Stimulated activated CD4-positive, alpha-beta T cell treated with anti-CD3 and anti-CD28 coated beads, Interleukin-2, amount 100 ng/mL, for 48 hours (primary cell): Measurements from ENCODE around the gene B4GALNT2.
A peak's percentile ranks its signal among the peaks of the same experiment; 100 is the strongest.
"Not testable (repeated sequence)": the region's sequence is repeated elsewhere in the genome, so short reads cannot be mapped to it uniquely, and the experiment has no call there.

Experiments
- DNase-seq, 2 donors: peaks; one replicate each; pipeline ENCODE4 v3.0.0-alpha.2; 2020

B4GALNT2 gene, protein sequence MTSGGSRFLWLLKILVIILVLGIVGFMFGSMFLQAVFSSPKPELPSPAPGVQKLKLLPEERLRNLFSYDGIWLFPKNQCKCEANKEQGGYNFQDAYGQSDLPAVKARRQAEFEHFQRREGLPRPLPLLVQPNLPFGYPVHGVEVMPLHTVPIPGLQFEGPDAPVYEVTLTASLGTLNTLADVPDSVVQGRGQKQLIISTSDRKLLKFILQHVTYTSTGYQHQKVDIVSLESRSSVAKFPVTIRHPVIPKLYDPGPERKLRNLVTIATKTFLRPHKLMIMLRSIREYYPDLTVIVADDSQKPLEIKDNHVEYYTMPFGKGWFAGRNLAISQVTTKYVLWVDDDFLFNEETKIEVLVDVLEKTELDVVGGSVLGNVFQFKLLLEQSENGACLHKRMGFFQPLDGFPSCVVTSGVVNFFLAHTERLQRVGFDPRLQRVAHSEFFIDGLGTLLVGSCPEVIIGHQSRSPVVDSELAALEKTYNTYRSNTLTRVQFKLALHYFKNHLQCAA

GRCh38 chr17:49132699-49133364 lies at the start of gene B4GALNT2:
B4GALNT2 (plus strand) TSS chr17:49132769; CDS start chr17:49132793, 24 bp downstream.
- peak in 1 of 2 donors; percentile 6 for DNase-seq

DNA sequence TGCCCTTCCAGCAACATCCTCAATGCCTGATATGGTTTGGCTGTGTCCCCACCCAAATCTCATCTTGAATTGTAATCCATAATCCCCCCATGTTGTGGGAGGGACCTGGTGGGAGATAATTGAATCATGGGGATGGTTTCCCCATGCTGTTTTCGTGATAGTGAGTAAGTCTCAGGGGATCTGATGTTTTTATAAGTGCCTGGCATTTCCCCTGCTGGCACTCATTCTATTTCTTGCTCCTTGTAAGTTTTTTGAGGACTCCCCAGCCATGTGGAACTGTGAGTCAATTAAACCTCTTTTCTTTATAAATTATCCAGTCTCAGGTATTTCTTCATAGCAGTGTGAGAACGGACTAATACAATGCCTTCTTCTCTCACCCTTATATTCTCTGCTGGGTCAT lies 47.5 kb upstream of the B4GALNT2 start:
- not testable (repeated sequence) for DNase-seq

DNA sequence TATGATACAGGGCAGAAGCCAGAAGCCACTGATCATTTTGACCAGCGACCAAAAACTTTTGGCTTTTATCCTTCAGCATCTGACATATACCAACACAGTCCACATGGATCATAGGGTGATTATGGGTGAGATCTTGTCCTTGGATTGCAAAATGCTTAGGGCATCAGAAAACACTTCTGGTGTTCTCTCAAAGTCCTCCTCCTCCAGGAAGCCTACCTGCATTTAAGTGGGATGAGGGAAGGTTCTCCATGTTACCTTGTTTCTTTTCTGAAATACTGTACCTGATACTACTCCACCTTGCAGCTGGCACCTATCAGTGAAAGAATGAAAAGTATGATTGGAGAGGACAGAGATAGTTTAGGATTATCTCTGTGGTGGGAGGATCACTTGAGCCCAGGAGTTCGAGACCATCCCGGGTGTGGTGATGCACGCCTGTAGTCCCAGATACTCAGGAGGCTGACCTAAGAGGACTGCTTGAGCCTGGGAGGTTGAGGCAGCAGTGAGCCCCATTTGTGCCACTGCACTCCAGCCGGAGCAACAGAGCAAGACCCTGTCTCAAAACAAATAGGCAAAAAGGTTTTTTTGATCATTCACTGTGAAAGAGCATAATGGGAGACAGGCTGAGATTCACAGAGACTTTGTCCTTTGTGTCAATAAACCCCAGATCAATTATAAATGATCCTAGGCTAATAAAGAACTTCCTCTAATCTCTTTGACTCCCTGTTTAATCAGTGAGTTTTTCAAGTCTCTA lies 46.8 kb upstream of the B4GALNT2 start:
- DNase-seq = no peak

DNA sequence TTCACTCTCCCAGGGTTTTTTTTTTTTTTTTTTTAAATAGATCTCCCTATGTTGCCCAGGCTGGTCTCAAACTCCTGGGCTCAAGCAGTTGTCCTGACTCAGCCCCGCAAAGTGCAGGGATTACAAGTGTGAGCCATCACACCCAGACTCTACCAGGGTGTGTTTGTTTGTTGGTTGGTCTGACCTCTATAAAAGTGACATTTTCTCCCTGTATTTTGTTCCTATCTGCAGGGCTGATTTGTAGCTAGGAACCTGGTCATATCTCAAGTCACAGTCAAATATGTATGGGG lies 46.3 kb upstream of the B4GALNT2 start:
- DNase-seq = no peak

DNA sequence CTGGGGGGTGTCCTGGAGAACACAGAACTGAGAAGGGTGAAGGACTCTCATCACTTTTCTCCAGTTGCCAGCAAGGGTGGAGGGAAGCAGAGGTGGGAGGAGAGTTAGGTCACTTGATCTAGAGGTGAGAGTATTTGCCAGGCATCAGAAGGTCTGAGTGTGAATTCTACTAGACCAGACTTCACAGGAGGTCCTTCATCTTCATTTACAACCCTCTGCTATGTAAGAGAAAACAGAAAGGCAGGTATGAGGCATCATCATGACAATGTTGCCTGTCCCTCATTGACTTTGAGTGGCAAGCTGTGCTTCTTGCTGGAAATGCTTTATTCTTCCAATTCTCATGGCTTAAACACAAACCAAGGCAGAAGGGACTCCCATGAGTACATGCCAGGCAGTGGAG lies 45.9 kb upstream of the B4GALNT2 start:
- no peak for DNase-seq

DNA sequence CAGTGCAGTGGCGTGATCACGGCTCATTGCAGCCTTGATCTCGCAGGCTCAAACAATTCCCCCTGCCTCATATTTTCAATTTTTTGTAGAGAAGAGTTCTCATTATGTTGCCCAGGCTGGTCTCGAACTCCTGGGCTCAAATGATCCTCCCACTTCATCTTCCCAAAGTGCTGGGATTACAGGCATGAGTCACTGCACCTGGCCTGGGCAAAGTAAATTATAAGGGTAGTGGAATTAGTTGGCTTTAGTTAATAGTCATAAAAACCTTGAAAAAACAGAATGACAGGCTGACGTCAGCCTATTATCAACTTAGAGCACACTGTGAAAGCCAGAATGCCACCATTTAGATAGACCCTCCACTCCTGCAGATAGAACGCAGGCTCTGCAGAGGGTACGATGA lies 43.5 kb upstream of the B4GALNT2 start:
- no peak for DNase-seq

- no peak for DNase-seq
Measured at GRCh38 chr17:49090878-49091594, 41.5 kb upstream of the B4GALNT2 start.

DNA sequence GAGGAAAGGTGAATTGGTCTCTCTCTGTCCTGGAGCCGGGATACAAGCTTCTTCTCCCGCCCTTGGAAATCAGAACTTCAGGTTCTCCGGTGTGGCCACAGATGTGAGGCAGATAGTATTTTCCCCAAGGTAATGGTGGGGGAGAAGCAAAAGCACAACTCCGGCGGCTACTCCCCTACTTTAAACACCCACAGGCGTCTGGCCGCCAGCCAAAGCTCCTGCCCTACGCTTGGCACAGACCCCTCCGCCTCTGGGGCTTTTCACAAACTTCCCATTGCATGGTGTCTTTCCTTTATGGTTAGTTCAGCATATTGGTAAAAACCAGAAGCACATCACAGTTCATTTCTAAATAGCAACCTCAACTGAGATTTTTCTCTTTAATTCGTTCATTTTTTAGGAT lies 39.4 kb upstream of the B4GALNT2 start:
- no peak for DNase-seq

DNA sequence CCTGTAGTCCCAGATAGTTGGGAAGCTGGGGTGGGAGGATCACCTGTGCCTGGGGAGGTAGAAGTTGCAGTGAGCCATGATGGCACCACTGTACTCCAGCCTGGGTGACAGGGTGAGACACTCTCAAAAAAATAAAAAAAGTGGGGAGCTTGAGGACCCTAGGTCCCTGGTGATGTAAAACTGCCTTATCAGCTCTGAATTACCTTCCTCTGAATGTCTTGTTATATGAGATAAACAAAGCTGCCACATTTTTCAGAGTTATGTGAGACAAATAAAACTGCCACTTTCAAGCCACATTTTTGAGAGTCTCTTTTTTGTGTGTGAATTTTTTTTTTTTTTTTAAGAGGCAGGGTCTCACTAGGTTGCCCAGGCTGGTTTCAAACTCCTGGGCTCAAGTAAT lies 32.0 kb upstream of the B4GALNT2 start:
- no peak for DNase-seq

DNA sequence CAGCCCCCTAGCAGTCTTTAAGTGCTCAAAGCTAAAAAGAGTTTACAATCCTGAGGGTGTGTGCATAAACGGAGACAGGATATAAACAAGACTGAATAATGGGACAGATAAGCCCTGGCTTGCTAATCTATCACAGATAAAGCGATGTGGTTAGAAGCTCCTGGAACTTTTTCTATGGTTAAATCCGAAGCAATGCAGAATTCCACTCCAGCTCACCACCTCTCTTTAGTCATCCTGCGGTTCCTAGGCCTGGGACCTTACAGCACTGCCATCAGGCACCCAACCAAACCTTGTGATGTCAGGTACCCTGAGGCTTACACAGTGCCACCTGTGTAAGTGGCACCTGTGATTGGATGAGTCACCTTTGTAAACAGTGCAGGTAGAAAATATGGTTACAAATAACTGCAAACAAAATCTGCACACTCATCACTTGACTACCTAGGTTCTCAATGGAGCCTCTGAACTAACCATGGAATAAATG lies 31.5 kb upstream of the B4GALNT2 start:
- DNase-seq = no peak

DNA sequence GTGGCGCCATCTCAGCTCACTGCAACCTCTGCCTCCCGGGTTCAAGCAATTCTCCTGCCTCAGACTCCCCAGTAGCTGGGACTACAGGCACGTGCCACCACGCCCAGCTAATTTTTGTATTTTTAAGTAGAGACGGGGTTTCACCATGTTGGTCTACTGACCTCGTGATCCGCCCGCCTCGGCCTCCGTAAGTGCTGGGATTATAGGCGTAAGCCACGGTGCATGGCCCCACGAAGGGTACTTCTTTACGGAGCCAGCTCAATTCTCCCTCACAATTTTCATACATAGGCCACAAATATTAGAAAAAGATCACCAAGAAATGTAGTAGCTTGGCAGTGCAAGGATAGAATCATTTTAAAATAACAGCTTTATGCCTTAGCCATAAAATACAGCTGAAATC lies 29.2 kb upstream of the B4GALNT2 start:
- not testable (repeated sequence) for DNase-seq

DNA sequence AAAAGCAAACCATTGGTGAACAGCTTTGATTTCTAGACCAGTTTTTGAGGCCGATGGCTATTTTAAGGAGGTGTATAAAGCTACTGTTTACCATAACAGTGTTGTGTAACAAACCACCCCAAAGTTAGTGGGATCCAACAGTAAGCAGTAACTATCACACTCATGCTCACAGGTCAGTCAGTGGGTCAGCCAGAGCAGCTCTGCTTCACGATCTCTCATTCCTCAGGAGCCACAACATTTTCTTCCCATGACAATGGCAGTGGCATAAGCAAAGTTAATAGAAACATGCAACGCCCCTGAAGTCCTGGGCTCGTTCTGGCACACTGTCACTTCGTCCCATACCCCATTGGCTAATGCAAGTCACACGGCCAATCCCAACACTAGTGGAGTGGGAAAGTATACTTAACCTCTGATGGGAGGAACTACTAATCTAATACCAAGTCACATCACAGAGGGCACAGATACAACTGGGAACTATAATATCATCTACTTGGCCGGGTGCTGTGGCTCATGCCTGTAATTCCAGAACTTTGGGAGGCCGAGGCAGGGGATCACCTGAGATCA lies 28.0 kb upstream of the B4GALNT2 start:
- no peak for DNase-seq

DNA sequence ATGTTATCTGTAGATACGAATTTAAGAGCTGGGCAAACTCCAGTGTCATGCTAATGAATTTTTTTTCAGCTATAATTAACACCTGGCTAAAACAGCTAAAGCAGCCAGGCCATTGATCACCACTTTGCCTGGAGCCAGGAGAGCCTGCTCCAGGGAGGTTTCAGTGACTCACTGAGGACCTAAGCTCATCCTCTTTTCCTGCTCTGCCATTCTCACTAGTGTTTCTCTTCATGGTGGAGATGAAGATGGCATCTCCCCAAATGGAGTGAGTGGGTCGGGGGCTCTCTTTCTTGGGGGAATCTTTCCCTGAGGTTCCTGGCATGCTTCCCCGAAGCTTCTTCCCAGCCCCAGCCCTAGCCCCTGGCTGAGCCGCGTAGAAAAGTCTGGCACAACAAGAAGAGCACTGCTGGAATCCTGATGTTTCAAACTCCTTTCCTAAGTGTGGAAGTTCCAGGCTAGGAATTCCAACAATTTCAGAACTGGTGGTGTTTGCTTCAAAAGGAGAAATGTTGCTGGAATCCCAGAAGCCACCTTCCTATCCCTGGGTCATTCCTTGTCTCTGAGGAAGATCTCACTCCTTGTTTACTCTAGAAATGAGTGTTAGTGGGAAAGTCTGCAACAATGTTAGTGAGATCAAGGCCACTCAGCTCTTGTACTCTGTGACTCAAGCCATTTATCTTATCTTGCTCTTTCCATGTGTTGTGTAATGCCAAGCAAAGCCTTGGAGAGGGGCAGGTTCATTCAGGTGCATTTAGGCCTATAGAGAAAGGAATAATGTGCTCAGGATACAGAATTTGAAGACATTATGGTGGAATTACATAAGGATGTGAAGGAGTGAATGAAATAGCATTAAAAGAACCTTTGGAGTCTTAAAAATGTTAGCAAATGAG lies 26.0 kb upstream of the B4GALNT2 start:
- no peak for DNase-seq

DNA sequence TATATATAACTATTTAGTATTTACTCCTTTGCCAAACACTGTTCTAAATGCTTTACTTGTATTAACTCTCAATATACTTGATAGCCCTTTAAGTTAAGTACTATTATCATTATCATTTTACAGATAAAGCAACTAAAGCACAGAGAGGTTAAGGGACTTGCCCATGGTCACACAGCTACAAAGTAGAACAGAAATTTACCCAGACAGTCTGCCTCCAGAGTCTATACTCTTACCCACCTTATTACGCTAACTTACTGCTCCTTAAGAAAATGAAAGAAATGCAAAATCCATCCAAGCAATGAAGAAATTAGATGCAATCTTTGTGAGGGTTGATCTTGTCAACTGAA lies 25.4 kb upstream of the B4GALNT2 start:
- no peak for DNase-seq

DNA sequence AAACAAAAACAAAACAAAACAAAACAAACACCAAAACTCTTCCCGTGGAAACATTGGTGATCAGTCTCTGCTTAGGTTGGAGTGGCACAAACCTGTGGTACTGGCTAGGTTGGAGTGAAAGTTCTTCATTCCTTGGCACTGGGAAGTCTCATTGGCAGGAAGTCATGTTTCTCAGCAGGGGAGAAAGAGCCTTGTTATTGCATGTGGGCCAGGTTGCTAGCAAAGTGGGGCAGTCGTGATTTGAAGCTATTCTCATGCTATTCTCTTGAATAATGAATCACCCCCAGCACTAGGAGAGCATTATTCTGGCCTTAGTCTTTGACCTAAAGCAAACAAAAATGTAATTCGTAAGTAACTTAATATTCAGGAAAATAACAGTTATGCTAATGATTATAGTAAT lies 24.3 kb upstream of the B4GALNT2 start:
- no peak for DNase-seq

DNA sequence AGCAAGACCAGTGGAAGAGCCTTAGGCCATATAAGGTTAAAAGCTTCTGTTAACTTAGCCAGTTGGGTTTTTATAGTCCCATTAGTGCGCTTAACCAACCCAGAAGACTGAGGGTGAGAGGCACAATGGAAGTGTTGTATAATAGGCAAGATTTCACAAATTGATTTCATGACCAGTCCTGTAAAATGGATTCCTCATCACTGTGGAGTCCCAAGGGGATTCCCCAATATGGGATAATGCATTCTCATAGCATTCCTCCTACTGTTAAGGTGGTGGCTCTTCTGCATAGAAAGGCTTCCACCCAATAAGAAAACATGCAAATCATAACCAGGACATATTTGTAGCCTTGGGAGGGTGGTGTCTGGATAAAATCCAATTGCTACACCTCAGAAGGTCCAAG lies 22.1 kb upstream of the B4GALNT2 start:
- no peak for DNase-seq

DNA sequence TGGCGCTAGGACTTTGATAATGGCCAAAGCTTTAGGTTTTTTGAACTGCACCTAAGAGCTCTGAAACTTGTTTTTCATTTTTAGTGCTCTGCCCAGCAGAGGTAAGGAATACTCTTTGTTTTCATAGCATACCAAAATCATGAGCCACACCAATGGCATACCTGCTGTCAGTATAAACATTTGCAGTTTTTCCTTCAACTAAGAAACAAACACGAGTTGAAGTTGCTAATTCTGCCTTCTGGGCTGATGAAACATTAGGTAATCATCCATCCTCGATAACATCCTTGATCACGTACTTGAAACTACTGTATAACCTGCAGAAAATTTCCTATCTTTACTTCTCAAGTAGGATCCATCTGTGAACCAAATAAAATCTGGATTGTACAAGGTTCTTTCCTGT lies 20.6 kb upstream of the B4GALNT2 start:
- DNase-seq = no peak

DNA sequence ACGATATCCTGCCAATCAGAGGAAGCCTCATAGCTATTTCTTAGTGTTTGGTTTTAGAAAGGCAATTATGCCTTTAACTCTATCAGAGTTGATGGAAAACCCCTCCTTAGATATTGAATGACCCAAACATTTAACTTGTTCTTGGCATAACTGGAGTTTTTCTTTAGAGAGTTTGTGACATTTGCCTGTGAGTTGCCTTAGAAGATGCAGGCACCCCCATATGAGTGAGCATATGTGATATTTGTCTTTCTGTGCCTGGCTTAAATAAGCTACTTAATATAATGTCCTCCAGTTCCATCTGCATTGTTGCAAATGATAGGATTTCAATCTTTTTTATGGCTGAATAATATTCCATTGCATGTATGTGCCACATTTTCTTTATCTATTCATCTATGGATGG lies 19.6 kb upstream of the B4GALNT2 start:
- DNase-seq = no peak

DNA sequence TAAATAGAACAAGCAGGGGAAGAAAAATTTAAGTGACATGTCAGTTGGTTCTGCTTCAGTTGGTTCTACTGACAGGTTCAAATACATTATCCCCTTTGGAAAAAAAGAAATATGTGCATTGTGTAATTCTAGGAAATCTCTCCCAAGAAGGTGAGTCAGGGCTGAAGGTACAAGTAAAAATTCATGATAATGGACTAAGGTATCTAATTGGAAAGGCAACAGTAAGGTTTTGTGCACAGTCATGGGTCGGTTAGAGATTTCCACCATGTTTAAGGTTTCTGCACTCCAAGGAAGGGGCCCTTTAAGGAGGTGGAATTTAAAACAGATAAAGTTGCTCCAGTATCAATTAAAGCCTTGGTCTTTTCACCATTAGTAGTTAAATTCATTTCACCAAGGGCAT lies 17.9 kb upstream of the B4GALNT2 start:
- DNase-seq = no peak

DNA sequence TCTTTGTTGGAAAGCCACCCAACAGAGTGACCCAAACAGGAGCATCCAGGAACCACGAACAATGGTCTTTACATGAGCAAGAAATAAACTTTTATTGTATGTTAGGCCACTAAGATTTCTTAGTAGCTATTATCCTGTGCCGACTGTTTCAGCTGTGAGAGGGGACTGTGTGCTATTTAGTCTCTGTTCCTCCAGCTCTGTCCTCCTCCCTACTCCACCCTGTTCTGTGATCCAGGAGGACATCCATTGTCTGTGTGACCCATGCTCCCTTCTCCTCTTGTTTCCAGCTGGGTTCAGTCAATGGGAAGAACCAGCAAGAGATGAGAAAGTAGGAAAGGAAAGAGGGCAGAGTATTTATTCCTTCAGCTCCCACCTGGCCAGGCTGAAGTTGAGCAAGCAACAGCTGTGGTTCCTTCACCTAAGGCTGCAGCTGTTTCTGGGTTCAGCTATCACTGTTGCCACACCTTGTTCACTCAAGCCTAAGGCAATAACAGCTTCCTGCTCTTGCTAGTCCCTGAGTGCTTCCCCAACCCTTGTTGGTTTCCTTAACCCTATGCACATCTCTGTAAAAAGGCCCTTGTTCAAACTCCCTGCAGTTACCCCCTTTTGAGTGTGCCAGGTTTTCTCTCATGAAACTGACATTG lies 14.9 kb upstream of the B4GALNT2 start:
- DNase-seq = no peak

DNA sequence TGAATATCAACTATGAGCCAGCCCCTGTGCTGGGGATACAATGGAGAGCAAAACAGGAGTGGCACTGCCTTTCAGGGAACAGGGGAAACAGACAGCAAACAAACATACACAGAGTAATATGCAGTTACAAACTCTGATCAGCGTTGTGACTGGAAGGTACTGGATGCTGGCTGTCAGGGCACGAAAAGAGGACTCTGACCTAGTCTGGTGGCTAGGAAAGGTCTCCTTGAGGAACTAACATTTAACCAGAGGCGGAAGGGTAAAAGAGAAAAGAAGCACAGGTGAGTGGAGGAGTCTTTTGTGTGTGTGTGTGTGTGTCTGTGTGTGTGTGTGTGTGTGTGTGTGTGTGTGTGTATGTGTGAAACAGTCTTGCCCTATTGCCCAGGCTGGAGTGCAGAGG lies 12.4 kb upstream of the B4GALNT2 start:
- DNase-seq = no peak
